NCI-H82 treated with DMSO at 0.1 percent for 48 hours (cell line): Measurements from ENCODE around the gene DDX41.
A peak's percentile ranks its signal among the peaks of the same experiment; 100 is the strongest.
"Not testable (repeated sequence)": the region's sequence is repeated elsewhere in the genome, so short reads cannot be mapped to it uniquely, and the experiment has no call there.

Experiments used
- DNase-seq: peaks from one replicate; lab custom pipeline; 2025; ENCODE audit not compliant: unreplicated experiment; lab: John Stamatoyannopoulos, UW

Gene DDX41

GRCh38 chr5:177516601-177517568, at the start of gene DDX41:
Gene DDX41 (minus strand): TSS chr5:177516961. CDS start chr5:177516945, 16 bp downstream.
- DNase-seq = peak; percentile 91

GRCh38 chr5:177565046-177565445, 48.3 kb upstream of the DDX41 start:
- DNase-seq = no peak

GRCh38 chr5:177559446-177559941, 42.7 kb upstream of the DDX41 start:
- not testable (repeated sequence) for DNase-seq

GRCh38 chr5:177557796-177558195, 41.0 kb upstream of the DDX41 start:
- no peak for DNase-seq

GRCh38 chr5:177557041-177557647, 40.4 kb upstream of the DDX41 start:
- no peak for DNase-seq

- DNase-seq = no peak
Observed at GRCh38 chr5:177555665-177556064, 38.9 kb upstream of the DDX41 start.

GRCh38 chr5:177555228-177555627, 38.5 kb upstream of the DDX41 start:
- DNase-seq = no peak

- peak; percentile 50 for DNase-seq
Observed at GRCh38 chr5:177554474-177555111, 37.8 kb upstream of the DDX41 start, which contains the start of gene FAM193B. Gene FAM193B (minus strand): TSS chr5:177554563. CDS start chr5:177554458, 105 bp downstream.

GRCh38 chr5:177553671-177554429, 37.1 kb upstream of the DDX41 start:
- no peak for DNase-seq

GRCh38 chr5:177552839-177553455, 36.2 kb upstream of the DDX41 start:
- DNase-seq = no peak

GRCh38 chr5:177550122-177550521, 33.4 kb upstream of the DDX41 start:
- no peak for DNase-seq

GRCh38 chr5:177548495-177548894, 31.7 kb upstream of the DDX41 start:
- DNase-seq = no peak

GRCh38 chr5:177547736-177548135, 31.0 kb upstream of the DDX41 start:
- DNase-seq = no peak

- DNase-seq = no peak
Observed at GRCh38 chr5:177546258-177546741, 29.5 kb upstream of the DDX41 start.

GRCh38 chr5:177545487-177546257, 28.9 kb upstream of the DDX41 start:
- no peak for DNase-seq

- peak; percentile 99 for DNase-seq
Observed at GRCh38 chr5:177542816-177543465, 26.2 kb upstream of the DDX41 start.

- no peak for DNase-seq
Observed at GRCh38 chr5:177540438-177540837, 23.7 kb upstream of the DDX41 start.

- no peak for DNase-seq
Observed at GRCh38 chr5:177539411-177539810, 22.6 kb upstream of the DDX41 start.

GRCh38 chr5:177538876-177539275, 22.1 kb upstream of the DDX41 start:
- no peak for DNase-seq
